ENCODE results near the gene MPND. TPM values are rescaled to one million over a fixed set of nuclear protein-coding genes. Genes with fewer than 3 reads are reported as not detected.
"Not testable (repeated sequence)": the region's sequence is repeated elsewhere in the genome, so short reads cannot be mapped to it uniquely, and the experiment has no call there.

The MPND gene
- total RNA-seq, 5 donors from 2014 or later (not counting 1 experiment from before 2014, with no cell fraction given), result 10.7 to 27.3 (median 22.6) TPM

DNA sequence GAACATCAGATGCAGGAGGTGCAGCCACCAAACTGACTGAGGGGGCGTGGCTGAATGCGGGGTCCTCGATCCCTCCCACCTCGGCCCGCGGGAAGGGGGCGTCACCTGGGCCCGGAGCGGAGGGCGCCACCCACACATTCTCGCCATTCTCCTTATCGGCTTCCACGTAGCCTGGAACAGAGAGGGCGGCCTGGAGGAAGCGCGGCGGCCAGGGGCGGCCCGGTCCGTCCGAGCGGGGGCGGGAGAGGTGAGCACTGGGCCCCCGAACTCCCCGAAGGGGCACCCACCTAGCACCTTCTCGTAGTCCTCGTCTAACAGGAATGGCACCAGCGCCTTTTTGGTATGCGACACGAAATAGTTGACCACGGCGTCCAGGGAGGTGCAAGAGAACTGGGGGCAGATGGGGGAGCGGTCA lies 16.5 kb upstream of the MPND start:
- 4% methylated on average over 25 of the region's 33 CpGs for WGBS (ENCODE audit: insufficient coverage)
- H3K27me3 ChIP-seq (replicated peaks in 1 of 2; ENCODE audit: control insufficient read depth in 2 of 2, extremely low read depth in 1 of 2, insufficient read depth in 2 of 2, low read length in 1 of 2), result peaks cover 0 to 14% of the 10 kb centered on the region in 2 experiments
- Mint-ChIP-seq H3K4me3 (peak overlapping the region; percentile 68 to 87 (median 79)), H3K36me3 (no peaks in the 10 kb centered on the region), H3K27me3 (peaks cover 0 to 4% of the 10 kb centered on the region in 2 donors), H3K4me1 (peaks cover 25 to 30% (median 26%) of the 10 kb centered on the region in 3 donors), H3K9me3 (no peaks in the 10 kb centered on the region), H3K27ac (no peak overlapping the region)
- ATAC-seq (replicated peaks in 1 of 4), result no peak
- DNase-seq, result peak in 5 of 35 experiments; percentile 19 to 34 (median 23)
- peak overlapping the region; percentile 25 to 62 for H3K4me3 ChIP-seq (ENCODE audit: control insufficient read depth in 1 of 2, extremely low read depth in 1 of 2, low read length in 1 of 2)
- no peaks in the 10 kb centered on the region for H3K9me3 ChIP-seq
- no peak overlapping the region for H3K27ac ChIP-seq (ENCODE audit: low read length)
- POLR2A ChIA-PET, result no interaction called here
- no peaks in the 10 kb centered on the region for H3K36me3 ChIP-seq (ENCODE audit: control insufficient read depth in 2 of 2, extremely low read depth in 1 of 2, insufficient read depth in 1 of 2, low read length in 1 of 2)
- peaks cover 3 to 31% of the 10 kb centered on the region in 2 experiments for H3K4me1 ChIP-seq (ENCODE audit: control insufficient read depth in 1 of 2, extremely low read depth in 1 of 2, insufficient read depth in 2 of 2, low read length in 2 of 2)
- CTCF ChIA-PET, result no interaction called here

DNA sequence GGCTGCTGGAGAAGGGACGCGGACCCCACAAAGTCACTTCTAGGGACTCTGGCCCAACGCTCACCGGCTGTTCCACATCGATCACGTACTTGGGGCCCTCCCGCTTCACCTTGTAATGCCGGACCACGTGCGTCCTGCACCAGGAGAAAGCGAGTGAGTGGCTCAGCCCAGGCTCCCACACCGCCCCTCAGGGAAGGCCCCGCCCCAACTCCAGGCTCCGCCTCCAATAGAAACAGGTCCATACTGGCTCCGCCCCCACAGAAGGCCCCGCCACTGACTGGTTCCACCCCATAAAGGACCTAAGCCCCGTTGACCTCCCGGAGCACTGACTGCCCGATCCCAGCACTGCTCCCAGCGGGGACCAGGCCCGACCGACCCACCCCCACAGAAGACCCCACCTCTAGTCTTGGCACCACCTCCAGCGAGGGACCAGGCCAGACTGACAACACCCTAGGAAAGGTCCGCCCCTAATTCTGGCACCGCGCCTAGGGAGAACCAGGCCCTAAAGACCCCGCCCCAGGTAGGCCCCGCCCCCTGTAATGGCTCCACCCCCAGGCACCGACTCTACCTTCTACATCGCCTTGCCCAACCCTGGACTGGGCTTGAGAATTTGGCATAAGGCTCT lies 16.0 kb upstream of the MPND start:
- CTCF ChIA-PET, result interaction anchor here in 1 of 2 donors (0.5 to 1.2 kb wide), 4 partner anchors 16 to 144 kb away, joined by 3 to 21 read pairs (median 3); partner anchors contain the start of genes HDGFL2 and MPND
- POLR2A ChIA-PET, result interaction anchor here in 1 of 2 donors (1.3 kb wide), 1 partner anchor 15 kb away, joined by 13 read pairs; no protein-coding TSS in a partner anchor
- 6% methylated on average over 26 of the region's 30 CpGs for WGBS (ENCODE audit: insufficient coverage)
- Mint-ChIP-seq H3K4me3 (peak overlapping the region; percentile 68 to 87 (median 79)), H3K9me3 (no peaks in the 10 kb centered on the region), H3K27me3 (peaks cover 0 to 4% of the 10 kb centered on the region in 2 donors), H3K27ac (peak overlapping the region in 1 of 2 donors; percentile 72), H3K36me3 (no peaks in the 10 kb centered on the region), H3K4me1 (peaks cover 25 to 30% (median 26%) of the 10 kb centered on the region in 3 donors)
- Histone ChIP-seq H3K27me3 (replicated peaks in 1 of 2; ENCODE audit: control insufficient read depth in 2 of 2, extremely low read depth in 1 of 2, insufficient read depth in 2 of 2, low read length in 1 of 2) (peaks cover 0 to 14% of the 10 kb centered on the region in 2 experiments), H3K4me1 (ENCODE audit: control insufficient read depth in 1 of 2, extremely low read depth in 1 of 2, insufficient read depth in 2 of 2, low read length in 2 of 2) (peaks cover 3 to 31% of the 10 kb centered on the region in 2 experiments), H3K4me3 (ENCODE audit: control insufficient read depth in 1 of 2, extremely low read depth in 1 of 2, low read length in 1 of 2) (peak overlapping the region; percentile 52 to 62), H3K27ac (ENCODE audit: low read length) (no peak overlapping the region), H3K36me3 (ENCODE audit: control insufficient read depth in 2 of 2, extremely low read depth in 1 of 2, insufficient read depth in 1 of 2, low read length in 1 of 2) (no peaks in the 10 kb centered on the region), H3K9me3 (no peaks in the 10 kb centered on the region)
- peak in 34 of 35 experiments; percentile 13 to 73 (median 55) for DNase-seq
- peak; percentile 10 to 31 (median 24) for ATAC-seq (replicated peaks in 1 of 4)

DNA sequence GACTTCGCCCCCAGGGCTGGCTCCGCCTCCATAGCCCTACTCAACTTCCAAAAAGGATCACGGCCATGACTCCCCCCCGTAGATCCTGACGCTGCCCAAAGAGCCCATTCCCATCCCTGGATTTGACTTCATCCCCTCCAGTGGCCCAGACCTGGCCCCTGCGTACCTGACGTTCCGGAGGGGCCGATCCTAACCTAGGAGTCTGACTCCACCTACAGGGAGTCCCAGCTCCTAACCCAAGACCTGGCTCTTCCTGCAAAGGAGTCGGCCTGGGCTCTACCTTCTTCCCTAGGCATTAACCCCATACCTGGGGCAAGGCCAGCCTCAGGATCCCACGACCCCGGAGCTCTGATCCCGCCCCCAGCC lies 15.5 kb upstream of the MPND start:
- Mint-ChIP-seq H3K27me3 (peaks cover 0 to 4% of the 10 kb centered on the region in 2 donors), H3K9me3 (no peaks in the 10 kb centered on the region), H3K4me1 (peaks cover 25 to 30% (median 26%) of the 10 kb centered on the region in 3 donors), H3K36me3 (no peaks in the 10 kb centered on the region), H3K4me3 (peak overlapping the region; percentile 68 to 87 (median 79)), H3K27ac (peak overlapping the region in 1 of 2 donors; percentile 72)
- ATAC-seq (replicated peaks in 1 of 4) (peak; percentile 13 to 31 (median 15)), DNase-seq (no peak)
- peak overlapping the region; percentile 23 for H3K27ac ChIP-seq (ENCODE audit: low read length)
- no peaks in the 10 kb centered on the region for H3K36me3 ChIP-seq (ENCODE audit: control insufficient read depth in 2 of 2, extremely low read depth in 1 of 2, insufficient read depth in 1 of 2, low read length in 1 of 2)
- H3K9me3 ChIP-seq, result no peaks in the 10 kb centered on the region
- peaks cover 0 to 14% of the 10 kb centered on the region in 2 experiments for H3K27me3 ChIP-seq (replicated peaks in 1 of 2; ENCODE audit: control insufficient read depth in 2 of 2, extremely low read depth in 1 of 2, insufficient read depth in 2 of 2, low read length in 1 of 2)
- CTCF ChIA-PET, result interaction anchor here in 1 of 2 donors (0.5 to 1.2 kb wide), 7 partner anchors 15 to 144 kb away, joined by 3 to 21 read pairs (median 3); partner anchors contain the start of genes CHAF1A, HDGFL2 and MPND
- POLR2A ChIA-PET, result interaction anchor here in 1 of 2 donors (1.3 kb wide), 1 partner anchor 15 kb away, joined by 13 read pairs; no protein-coding TSS in a partner anchor
- H3K4me3 ChIP-seq (ENCODE audit: control insufficient read depth in 1 of 2, extremely low read depth in 1 of 2, low read length in 1 of 2), result peak overlapping the region; percentile 52 to 62
- 14% methylated on average over 13 of the region's 13 CpGs for WGBS (ENCODE audit: insufficient coverage)
- H3K4me1 ChIP-seq (ENCODE audit: control insufficient read depth in 1 of 2, extremely low read depth in 1 of 2, insufficient read depth in 2 of 2, low read length in 2 of 2), result peaks cover 3 to 31% of the 10 kb centered on the region in 2 experiments

DNA sequence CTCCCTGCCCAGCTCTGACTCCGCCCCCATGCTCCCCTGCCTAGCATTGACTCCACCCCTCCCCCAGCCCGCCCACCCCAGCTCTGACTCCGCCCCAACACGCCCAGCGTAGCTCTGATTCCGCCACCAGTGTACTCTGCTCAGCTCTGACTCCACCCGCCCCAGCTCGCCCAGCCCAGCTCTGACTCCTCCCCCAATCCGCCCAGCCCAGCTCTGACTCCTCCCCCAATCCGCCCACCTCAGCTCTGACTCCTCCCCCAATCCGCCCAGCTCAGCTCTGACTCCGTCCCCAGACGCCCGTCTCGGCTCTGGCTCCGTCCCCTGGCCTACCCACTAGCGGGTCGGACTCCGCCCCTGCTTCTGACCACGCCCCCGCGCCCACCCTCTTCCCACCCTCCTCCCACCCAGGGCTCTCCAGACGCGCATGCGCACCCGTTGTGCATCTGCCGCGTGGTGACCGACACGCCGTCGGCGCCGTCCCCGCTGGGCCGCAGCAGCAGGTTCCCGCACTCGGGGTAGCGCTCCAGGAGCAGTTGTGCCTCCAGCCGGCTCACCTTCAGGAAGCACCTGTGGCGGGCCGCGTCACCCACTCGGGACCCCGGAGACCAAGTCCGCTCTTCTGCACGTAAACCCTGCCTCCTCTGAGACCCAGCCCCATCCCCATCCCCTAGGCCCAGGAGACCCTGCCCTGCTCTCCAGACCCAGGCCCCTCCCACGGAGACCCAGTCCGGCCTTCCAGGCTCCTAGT lies 14.9 kb upstream of the MPND start:
- Mint-ChIP-seq H3K4me1 (peaks cover 25 to 30% (median 26%) of the 10 kb centered on the region in 3 donors), H3K36me3 (no peaks in the 10 kb centered on the region), H3K4me3 (peak overlapping the region; percentile 75 to 87 (median 79)), H3K9me3 (no peaks in the 10 kb centered on the region), H3K27ac (peak overlapping the region; percentile 74 to 79), H3K27me3 (peaks cover 0 to 4% of the 10 kb centered on the region in 2 donors)
- ChIA-PET POLR2A (interaction anchor here in 1 of 2 donors (1.3 kb wide), 1 partner anchor 14 kb away, joined by 13 read pairs; no protein-coding TSS in a partner anchor), CTCF (interaction anchor here in 1 of 2 donors (0.5 to 1.2 kb wide), 9 partner anchors 15 to 188 kb away, joined by 3 to 21 read pairs (median 3); partner anchors contain the start of genes CHAF1A, HDGFL2 and MPND)
- under 1% methylated on average over 43 of the region's 49 CpGs for WGBS (ENCODE audit: insufficient coverage)
- DNase-seq (peak; percentile 78 to 96 (median 90)), ATAC-seq (replicated peaks in 1 of 4) (peak; percentile 83 to 90 (median 88))
- Histone ChIP-seq H3K27me3 (replicated peaks in 1 of 2; ENCODE audit: control insufficient read depth in 2 of 2, extremely low read depth in 1 of 2, insufficient read depth in 2 of 2, low read length in 1 of 2) (peaks cover 0 to 14% of the 10 kb centered on the region in 2 experiments), H3K4me3 (ENCODE audit: control insufficient read depth in 1 of 2, extremely low read depth in 1 of 2, low read length in 1 of 2) (peak overlapping the region; percentile 62 to 65), H3K9me3 (no peaks in the 10 kb centered on the region), H3K36me3 (ENCODE audit: control insufficient read depth in 2 of 2, extremely low read depth in 1 of 2, insufficient read depth in 1 of 2, low read length in 1 of 2) (no peaks in the 10 kb centered on the region), H3K4me1 (ENCODE audit: control insufficient read depth in 1 of 2, extremely low read depth in 1 of 2, insufficient read depth in 2 of 2, low read length in 2 of 2) (peaks cover 3 to 31% of the 10 kb centered on the region in 2 experiments), H3K27ac (ENCODE audit: low read length) (peak overlapping the region; percentile 10)

DNA sequence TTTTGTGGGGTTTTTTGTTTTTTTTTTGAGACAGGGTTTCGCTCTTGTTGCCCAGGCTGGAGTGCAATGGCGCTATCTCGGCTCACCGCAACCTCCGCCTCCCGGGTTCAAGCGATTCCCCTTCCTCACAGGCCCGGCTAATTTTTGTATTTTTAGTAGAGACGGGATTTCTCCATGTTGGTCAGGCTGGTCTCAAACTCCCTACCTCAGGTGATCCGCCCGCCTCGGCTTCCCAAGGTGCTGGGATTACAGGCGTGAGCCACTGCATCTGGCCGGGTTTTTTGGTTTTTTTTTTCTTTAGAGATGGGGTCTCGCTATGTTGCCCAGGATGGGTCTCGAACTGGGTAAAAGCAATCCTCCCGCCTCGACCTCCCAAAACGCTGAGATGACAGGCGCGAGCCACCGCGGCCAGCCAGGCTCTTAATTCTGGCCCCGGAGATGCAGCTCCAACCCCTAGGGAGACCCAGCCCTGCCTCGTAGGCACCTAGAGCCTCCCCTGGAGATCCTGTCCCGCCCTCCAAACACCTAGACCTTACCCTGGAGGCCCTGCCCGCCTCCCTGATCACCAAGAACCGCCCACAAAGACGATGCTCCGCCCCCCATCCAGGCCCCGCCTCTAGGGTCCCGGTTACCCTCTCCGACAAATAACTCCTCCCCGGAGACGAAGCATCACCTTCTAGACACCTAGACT lies 14.2 kb upstream of the MPND start:
- Mint-ChIP-seq H3K4me1 (peaks cover 25 to 30% (median 26%) of the 10 kb centered on the region in 3 donors), H3K27ac (peak overlapping the region in 1 of 2 donors; percentile 79), H3K4me3 (peak overlapping the region; percentile 75 to 87 (median 79))
- POLR2A ChIA-PET; H3K36me3 Mint-ChIP-seq; H3K9me3 ChIP-seq; CTCF ChIA-PET; ATAC-seq (replicated peaks in 1 of 4); H3K36me3 ChIP-seq (ENCODE audit: control insufficient read depth in 2 of 2, extremely low read depth in 1 of 2, insufficient read depth in 1 of 2, low read length in 1 of 2); H3K27me3 Mint-ChIP-seq; H3K9me3 Mint-ChIP-seq: not testable (repeated sequence)
- Histone ChIP-seq H3K4me3 (ENCODE audit: control insufficient read depth in 1 of 2, extremely low read depth in 1 of 2, low read length in 1 of 2) (peak overlapping the region; percentile 59 to 65), H3K27ac (ENCODE audit: low read length) (peak overlapping the region; percentile 10), H3K4me1 (ENCODE audit: control insufficient read depth in 1 of 2, extremely low read depth in 1 of 2, insufficient read depth in 2 of 2, low read length in 2 of 2) (peaks cover 3 to 31% of the 10 kb centered on the region in 2 experiments), H3K27me3 (replicated peaks in 1 of 2; ENCODE audit: control insufficient read depth in 2 of 2, extremely low read depth in 1 of 2, insufficient read depth in 2 of 2, low read length in 1 of 2) (peaks cover 0 to 14% of the 10 kb centered on the region in 2 experiments)
- WGBS (ENCODE audit: insufficient coverage), result 66% methylated on average over 20 of the region's 35 CpGs
- DNase-seq, result peak in 18 of 35 experiments; percentile 12 to 52 (median 34)
